Suprapubic skin (tissue), 4 donors: Measurements from ENCODE around the gene ARHGAP5.

Source experiments
- CTCF ChIP-seq, 2 donors: fragments of 200-600 bp in 1 of 2; fragments of 450-650 bp in 1 of 2; sonication (generic) in 1 of 2; IDR thresholded peaks; one replicate each; pipeline ENCODE4 v1.5.1; 2016 to 2019; ENCODE audit warnings: antibody characterized with exemption in 2 of 2, mild to moderate bottlenecking in 1 of 2, moderate library complexity in 1 of 2
- EP300 ChIP-seq: sonication (generic); formaldehyde crosslinking; IDR thresholded peaks from one replicate; pipeline ENCODE4 v1.6.1; 2017; ENCODE audit warnings: antibody characterized with exemption
- POLR2A ChIP-seq, 2 donors: fragments of 450-650 bp; IDR thresholded peaks; one replicate each; pipeline ENCODE4 v1.6.1; 2017; ENCODE audit warnings: antibody characterized with exemption in 2 of 2, mild to moderate bottlenecking in 2 of 2, moderate library complexity in 2 of 2
- POLR2AphosphoS5 ChIP-seq, 3 donors: sonication (generic); formaldehyde crosslinking; IDR thresholded peaks; one replicate each; pipeline ENCODE4 v1.6.1; 2017; ENCODE audit warnings: antibody characterized with exemption in 3 of 3

GRCh38 chr14:32137313-32137712 is 60.2 kb downstream of the ARHGAP5 start:
- no peak for TF ChIP-seq POLR2AphosphoS5 (IDR thresholded peaks at IDR 0.05)
- no peak for TF ChIP-seq EP300
- no peak for TF ChIP-seq CTCF (IDR thresholded peaks at IDR 0.05)
- TF ChIP-seq POLR2A (IDR thresholded peaks at IDR 0.05): no peak
